GM19397 (cell line): ENCODE results near the gene KRTAP25-1.

Source experiments
- ATAC-seq: cut with Tn5 transposase; IDR thresholded peaks from one replicate; pipeline ENCODE4 v1.9.1; 2021; ENCODE audit warnings: mild to moderate bottlenecking, moderate library complexity; ENCODE audit not compliant: unreplicated experiment

KRTAP25-1 gene

DNA sequence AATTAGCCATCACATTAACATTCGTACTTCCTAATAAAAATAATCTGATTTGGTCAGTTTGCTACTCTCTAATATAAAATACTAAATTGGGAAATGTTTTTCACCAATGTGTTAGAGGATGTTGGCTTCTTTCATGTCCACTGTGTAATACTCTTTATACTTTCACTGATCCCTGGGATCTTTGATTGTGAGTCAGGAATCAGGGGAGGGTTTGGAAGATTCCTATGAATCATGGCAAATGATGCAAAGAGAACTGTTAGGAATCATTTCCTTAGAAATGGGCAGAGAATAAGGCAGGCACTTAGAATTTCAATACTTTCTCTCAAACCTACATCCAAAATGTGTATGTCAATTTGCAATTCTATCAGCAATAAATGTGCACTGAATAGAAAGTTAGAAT is 37.5 kb downstream of the KRTAP25-1 start:
- ATAC-seq = no peak

DNA sequence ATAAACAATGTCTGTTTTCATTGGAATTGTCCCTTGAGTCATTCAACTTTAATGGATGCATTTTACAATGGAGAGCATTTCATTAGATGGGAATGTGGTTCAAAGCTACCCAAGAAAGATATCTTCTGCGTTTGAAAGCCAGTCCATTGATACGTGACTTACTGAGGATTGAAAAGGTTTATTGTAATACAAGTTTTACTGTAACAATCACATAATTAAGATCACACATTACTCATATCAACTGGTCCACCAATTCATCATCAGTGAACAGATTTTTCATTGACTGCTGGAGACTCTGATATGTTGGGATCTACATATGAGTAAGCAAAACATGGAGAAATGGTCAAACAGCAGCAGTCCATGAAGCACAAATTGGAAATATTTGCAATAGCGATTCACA is 39.4 kb downstream of the KRTAP25-1 start:
- no peak for ATAC-seq

DNA sequence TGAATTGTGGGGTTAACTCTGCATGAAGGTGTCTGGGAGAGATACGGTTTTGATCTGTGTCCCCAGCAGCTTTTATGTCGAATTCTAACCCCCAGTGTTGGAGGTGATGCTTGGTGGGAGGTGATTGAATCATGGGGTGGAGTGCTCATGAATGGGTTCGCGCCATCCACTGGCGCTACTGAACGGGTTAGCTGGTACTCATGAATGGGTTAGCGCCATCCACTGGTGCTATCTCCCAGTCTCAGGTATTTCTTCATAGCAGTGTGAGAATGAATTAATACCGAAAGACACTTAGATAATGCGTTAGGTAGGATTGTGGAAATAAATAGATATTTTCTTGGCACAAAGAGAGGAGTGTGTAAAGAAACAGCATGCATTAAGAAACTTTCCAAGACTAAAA is 40.5 kb downstream of the KRTAP25-1 start:
- no peak for ATAC-seq

DNA sequence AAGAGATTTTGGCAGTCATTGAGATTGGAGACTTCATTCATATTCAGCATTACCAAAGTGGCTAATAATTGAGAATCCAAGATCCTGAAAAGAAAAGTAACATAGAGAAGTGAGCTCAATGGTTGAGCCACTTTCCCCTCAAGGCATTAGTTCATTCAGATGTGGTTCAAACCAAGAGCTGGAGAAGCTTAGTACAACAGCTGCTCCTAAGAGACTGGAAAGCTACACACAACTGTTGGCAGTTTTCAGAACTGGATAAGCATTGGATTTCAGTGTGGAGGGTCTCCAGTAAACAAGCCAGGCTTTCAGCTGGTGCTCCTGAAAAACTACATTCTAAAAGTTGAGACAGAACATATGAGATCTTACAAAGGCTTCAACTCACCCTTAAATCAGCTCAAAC is 44.3 kb downstream of the KRTAP25-1 start:
- no peak for ATAC-seq

DNA sequence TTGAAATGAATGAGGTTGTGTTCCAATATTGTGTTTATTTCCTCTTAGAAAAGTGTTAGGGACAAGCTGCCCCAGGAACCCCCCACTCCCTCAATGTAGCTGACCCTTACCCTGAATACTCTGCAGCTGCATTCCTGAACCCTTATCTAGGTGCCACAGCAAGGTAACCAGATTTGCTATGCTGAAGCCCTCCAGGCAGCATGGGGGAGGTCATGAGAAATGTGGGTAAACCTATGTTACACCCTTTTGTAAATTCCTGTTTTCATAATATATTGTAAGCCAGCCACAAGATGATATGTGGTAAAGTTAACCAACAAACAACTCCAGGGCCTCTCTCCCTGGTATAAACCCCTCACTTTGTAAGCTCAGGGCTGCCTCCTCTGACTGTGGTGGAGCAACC is 45.6 kb downstream of the KRTAP25-1 start:
- ATAC-seq = no peak

DNA sequence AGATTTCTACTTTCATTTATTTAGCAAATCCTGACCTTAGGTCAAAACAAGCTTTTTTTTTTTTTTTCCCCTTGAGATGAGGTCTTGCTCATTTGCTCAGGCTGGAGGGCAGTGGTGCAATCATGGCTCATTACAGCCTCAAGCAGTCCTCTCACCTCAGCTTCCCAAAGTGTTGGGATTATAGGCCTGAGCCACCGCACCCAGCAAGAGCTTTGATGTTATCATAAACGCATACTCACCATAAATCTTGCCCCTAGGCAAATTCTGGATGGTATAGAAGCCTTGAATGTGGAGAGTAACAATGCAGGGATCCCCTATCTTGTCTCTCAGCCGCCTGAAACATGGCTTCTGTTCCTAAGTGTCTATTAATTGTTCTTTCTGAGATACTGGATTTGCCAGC is 48.7 kb downstream of the KRTAP25-1 start:
- no peak for ATAC-seq
